ENCODE data around the gene NUBP2.
A peak's percentile ranks its signal among the peaks of the same experiment; 100 is the strongest.

NUBP2 gene

GRCh38 chr16:1779741-1780676, 2.8 kb upstream of the NUBP2 start:
- Histone ChIP-seq H3K23ac (ENCODE audit: low read depth, low read length, poor library complexity) (peak overlapping the region; percentile 97), H3K18ac (ENCODE audit: low read length) (no peak overlapping the region), H3K27me3 (ENCODE audit: control insufficient read depth in 3 of 3, insufficient read depth in 3 of 3, low read depth in 1 of 3, low read length in 3 of 3) (no peaks in the 10 kb centered on the region), H2AK5ac (ENCODE audit: low read depth, low read length) (peak overlapping the region; percentile 40), H3K79me1 (ENCODE audit: low read depth, low read length) (peaks cover 37% of the 10 kb centered on the region), H4K91ac (ENCODE audit: low read depth, low read length, poor library complexity) (no peak overlapping the region), H3K27ac (replicated peaks; ENCODE audit: low read length) (no peak overlapping the region), H3K4me1 (ENCODE audit: control insufficient read depth in 2 of 2, insufficient read depth in 1 of 2, low read depth in 1 of 2, low read length in 2 of 2) (peaks cover 7% of the 10 kb centered on the region in 2 donors), H3K4ac (ENCODE audit: low read length) (no peak overlapping the region), H3K36me3 (replicated peaks in 1 of 2; ENCODE audit: control insufficient read depth in 2 of 2, insufficient read depth in 2 of 2, low read length in 2 of 2) (peaks cover 32 to 67% of the 10 kb centered on the region in 2 donors), H3K4me3 (ENCODE audit: low read length in 2 of 2) (no peak overlapping the region), H4K8ac (ENCODE audit: low read depth, low read length) (peak overlapping the region; percentile 65), H3K14ac (ENCODE audit: low read length) (no peak overlapping the region), H3K9ac (ENCODE audit: low read depth, low read length, poor library complexity) (no peak overlapping the region), H2BK15ac (ENCODE audit: low read length) (no peak overlapping the region), H3K4me2 (ENCODE audit: insufficient read depth, low read length, poor library complexity, severe bottlenecking) (no peak overlapping the region), H2AFZ (ENCODE audit: low read length) (no peak overlapping the region), H2BK5ac (ENCODE audit: low read length) (no peak overlapping the region), H3K9me3 (replicated peaks in 1 of 2; ENCODE audit: control insufficient read depth in 2 of 2, insufficient read depth in 1 of 2, low read depth in 1 of 2, low read length in 2 of 2) (no peaks in the 10 kb centered on the region), H2BK120ac (ENCODE audit: low read depth, low read length) (no peak overlapping the region), H2BK12ac (ENCODE audit: low read length) (peak overlapping the region; percentile 6)
- WGBS, 2 donors (ENCODE audit: extremely low coverage in 2 of 2, insufficient read length in 2 of 2, insufficient replicate concordance in 1 of 2): no CpG with 5 or more reads among the region's 27 CpGs
- DNase-seq (ENCODE audit: low spot score): no peak

GRCh38 chr16:1780677-1781072, 2.1 kb upstream of the NUBP2 start:
- Histone ChIP-seq H2BK12ac (ENCODE audit: low read length) (no peak overlapping the region), H3K18ac (ENCODE audit: low read length) (no peak overlapping the region), H3K9me3 (replicated peaks in 1 of 2; ENCODE audit: control insufficient read depth in 2 of 2, insufficient read depth in 1 of 2, low read depth in 1 of 2, low read length in 2 of 2) (no peaks in the 10 kb centered on the region), H2AK5ac (ENCODE audit: low read depth, low read length) (no peak overlapping the region), H2BK15ac (ENCODE audit: low read length) (no peak overlapping the region), H2AFZ (ENCODE audit: low read length) (no peak overlapping the region), H3K9ac (ENCODE audit: low read depth, low read length, poor library complexity) (no peak overlapping the region), H3K4me1 (ENCODE audit: control insufficient read depth in 2 of 2, insufficient read depth in 1 of 2, low read depth in 1 of 2, low read length in 2 of 2) (peaks cover 7% of the 10 kb centered on the region in 2 donors), H3K36me3 (replicated peaks in 1 of 2; ENCODE audit: control insufficient read depth in 2 of 2, insufficient read depth in 2 of 2, low read length in 2 of 2) (peaks cover 33 to 68% of the 10 kb centered on the region in 2 donors), H3K4ac (ENCODE audit: low read length) (no peak overlapping the region), H3K23ac (ENCODE audit: low read depth, low read length, poor library complexity) (peak overlapping the region; percentile 80), H4K91ac (ENCODE audit: low read depth, low read length, poor library complexity) (no peak overlapping the region), H3K27ac (replicated peaks; ENCODE audit: low read length) (no peak overlapping the region), H3K79me1 (ENCODE audit: low read depth, low read length) (peaks cover 33% of the 10 kb centered on the region), H2BK5ac (ENCODE audit: low read length) (no peak overlapping the region), H2BK120ac (ENCODE audit: low read depth, low read length) (no peak overlapping the region), H3K4me3 (ENCODE audit: low read length in 2 of 2) (peak overlapping the region in 1 of 2 donors; percentile 97), H4K8ac (ENCODE audit: low read depth, low read length) (no peak overlapping the region), H3K27me3 (ENCODE audit: control insufficient read depth in 3 of 3, insufficient read depth in 3 of 3, low read depth in 1 of 3, low read length in 3 of 3) (no peaks in the 10 kb centered on the region), H3K4me2 (ENCODE audit: insufficient read depth, low read length, poor library complexity, severe bottlenecking) (no peak overlapping the region), H3K14ac (ENCODE audit: low read length) (no peak overlapping the region)
- WGBS, 2 donors (ENCODE audit: extremely low coverage in 2 of 2, insufficient read length in 2 of 2, insufficient replicate concordance in 1 of 2): no CpG with 5 or more reads among the region's 6 CpGs
- no peak for DNase-seq (ENCODE audit: low spot score)

- DNase-seq (ENCODE audit: low spot score): no peak
- H2BK5ac ChIP-seq (ENCODE audit: low read length): no peak overlapping the region
- no CpG with 5 or more reads among the region's 20 CpGs for WGBS, 2 donors (ENCODE audit: extremely low coverage in 2 of 2, insufficient read length in 2 of 2, insufficient replicate concordance in 1 of 2)
- H3K18ac ChIP-seq (ENCODE audit: low read length): no peak overlapping the region
- peak overlapping the region; percentile 95 to 97 for H3K4me3 ChIP-seq (ENCODE audit: low read length in 2 of 2)
- peak overlapping the region; percentile 63 for H2AK5ac ChIP-seq (ENCODE audit: low read depth, low read length)
- H4K91ac ChIP-seq (ENCODE audit: low read depth, low read length, poor library complexity): no peak overlapping the region
- H3K4ac ChIP-seq (ENCODE audit: low read length): no peak overlapping the region
- H3K79me1 ChIP-seq (ENCODE audit: low read depth, low read length): peaks cover 38% of the 10 kb centered on the region
- no peak overlapping the region for H4K8ac ChIP-seq (ENCODE audit: low read depth, low read length)
- H3K9me3 ChIP-seq (replicated peaks in 1 of 2; ENCODE audit: control insufficient read depth in 2 of 2, insufficient read depth in 1 of 2, low read depth in 1 of 2, low read length in 2 of 2): no peaks in the 10 kb centered on the region
- H3K9ac ChIP-seq (ENCODE audit: low read depth, low read length, poor library complexity): no peak overlapping the region
- H3K27me3 ChIP-seq (ENCODE audit: control insufficient read depth in 3 of 3, insufficient read depth in 3 of 3, low read depth in 1 of 3, low read length in 3 of 3): no peaks in the 10 kb centered on the region
- no peak overlapping the region for H2AFZ ChIP-seq (ENCODE audit: low read length)
- no peak overlapping the region for H3K27ac ChIP-seq (replicated peaks; ENCODE audit: low read length)
- peaks cover 33 to 68% of the 10 kb centered on the region in 2 donors for H3K36me3 ChIP-seq (replicated peaks in 1 of 2; ENCODE audit: control insufficient read depth in 2 of 2, insufficient read depth in 2 of 2, low read length in 2 of 2)
- no peak overlapping the region for H3K14ac ChIP-seq (ENCODE audit: low read length)
- H2BK15ac ChIP-seq (ENCODE audit: low read length): no peak overlapping the region
- H2BK12ac ChIP-seq (ENCODE audit: low read length): no peak overlapping the region
- H3K23ac ChIP-seq (ENCODE audit: low read depth, low read length, poor library complexity): peak overlapping the region; percentile 80
- peaks cover 7% of the 10 kb centered on the region in 2 donors for H3K4me1 ChIP-seq (ENCODE audit: control insufficient read depth in 2 of 2, insufficient read depth in 1 of 2, low read depth in 1 of 2, low read length in 2 of 2)
- no peak overlapping the region for H2BK120ac ChIP-seq (ENCODE audit: low read depth, low read length)
- peak overlapping the region; percentile 95 for H3K4me2 ChIP-seq (ENCODE audit: insufficient read depth, low read length, poor library complexity, severe bottlenecking)
These were observed 1.5 kb upstream of the NUBP2 start for GRCh38 chr16:1781254-1781653.

- Histone ChIP-seq H3K4me1 (ENCODE audit: control insufficient read depth in 2 of 2, insufficient read depth in 1 of 2, low read depth in 1 of 2, low read length in 2 of 2) (peaks cover 7% of the 10 kb centered on the region in 2 donors), H3K79me1 (ENCODE audit: low read depth, low read length) (peaks cover 41% of the 10 kb centered on the region), H3K4me3 (ENCODE audit: low read length in 2 of 2) (peak overlapping the region; percentile 95 to 97), H2BK15ac (ENCODE audit: low read length) (no peak overlapping the region), H3K4me2 (ENCODE audit: insufficient read depth, low read length, poor library complexity, severe bottlenecking) (peak overlapping the region; percentile 95), H2AK5ac (ENCODE audit: low read depth, low read length) (peak overlapping the region; percentile 63), H3K23ac (ENCODE audit: low read depth, low read length, poor library complexity) (peak overlapping the region; percentile 80), H3K9ac (ENCODE audit: low read depth, low read length, poor library complexity) (peak overlapping the region; percentile 78), H3K18ac (ENCODE audit: low read length) (peak overlapping the region; percentile 71), H4K8ac (ENCODE audit: low read depth, low read length) (no peak overlapping the region), H4K91ac (ENCODE audit: low read depth, low read length, poor library complexity) (no peak overlapping the region), H3K27me3 (ENCODE audit: control insufficient read depth in 3 of 3, insufficient read depth in 3 of 3, low read depth in 1 of 3, low read length in 3 of 3) (no peaks in the 10 kb centered on the region), H2BK120ac (ENCODE audit: low read depth, low read length) (no peak overlapping the region), H3K14ac (ENCODE audit: low read length) (no peak overlapping the region), H3K36me3 (replicated peaks in 1 of 2; ENCODE audit: control insufficient read depth in 2 of 2, insufficient read depth in 2 of 2, low read length in 2 of 2) (peaks cover 31 to 68% of the 10 kb centered on the region in 2 donors), H3K4ac (ENCODE audit: low read length) (no peak overlapping the region), H2BK12ac (ENCODE audit: low read length) (no peak overlapping the region), H2AFZ (ENCODE audit: low read length) (peak overlapping the region; percentile 79), H3K27ac (replicated peaks; ENCODE audit: low read length) (no peak overlapping the region), H3K9me3 (replicated peaks in 1 of 2; ENCODE audit: control insufficient read depth in 2 of 2, insufficient read depth in 1 of 2, low read depth in 1 of 2, low read length in 2 of 2) (no peaks in the 10 kb centered on the region), H2BK5ac (ENCODE audit: low read length) (no peak overlapping the region)
- DNase-seq (ENCODE audit: low spot score): peak; percentile 14
- no CpG with 5 or more reads among the region's 70 CpGs for WGBS, 2 donors (ENCODE audit: extremely low coverage in 2 of 2, insufficient read length in 2 of 2, insufficient replicate concordance in 1 of 2)
These were observed 877 bp upstream of the NUBP2 start for GRCh38 chr16:1781758-1782407.
